ENCODE measurements around the gene SERPINE2.
"Not testable (repeated sequence)": the region's sequence is repeated elsewhere in the genome, so short reads cannot be mapped to it uniquely, and the experiment has no call there.

Gene SERPINE2

DNA sequence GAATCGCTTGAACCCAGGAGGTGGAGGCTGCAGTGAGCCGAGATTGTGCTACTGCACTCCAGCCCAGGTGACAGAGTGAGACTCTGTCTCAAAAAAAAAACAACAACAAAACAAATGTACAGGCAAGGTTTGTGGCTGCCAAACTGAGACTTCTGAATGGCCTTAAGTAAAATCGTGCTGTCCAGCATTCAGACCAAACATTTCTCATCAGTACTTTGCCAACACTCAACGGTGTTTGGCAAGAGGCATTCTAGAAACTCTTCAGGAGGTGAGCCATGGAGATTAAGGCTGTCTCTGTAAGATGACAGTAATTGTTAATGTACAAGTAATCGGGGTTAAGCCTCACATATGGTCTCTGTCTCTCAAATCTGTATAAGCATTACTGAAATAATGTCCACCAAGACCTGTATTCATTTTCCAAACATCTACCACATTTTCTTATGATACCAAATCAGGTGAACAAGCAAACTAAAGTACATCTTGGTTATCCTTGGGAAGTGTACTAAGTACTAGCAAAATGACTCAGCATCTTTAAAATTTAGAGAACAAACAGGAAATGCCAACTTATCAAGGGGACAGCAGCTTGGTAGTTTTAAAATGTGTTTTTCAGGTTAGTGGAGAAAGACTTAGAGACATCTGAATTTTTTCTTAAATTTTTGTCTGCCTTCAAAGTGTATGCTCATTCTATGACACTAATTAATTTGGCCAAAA lies 29.3 kb downstream of the SERPINE2 start:
- DNase-seq, result no peak

DNA sequence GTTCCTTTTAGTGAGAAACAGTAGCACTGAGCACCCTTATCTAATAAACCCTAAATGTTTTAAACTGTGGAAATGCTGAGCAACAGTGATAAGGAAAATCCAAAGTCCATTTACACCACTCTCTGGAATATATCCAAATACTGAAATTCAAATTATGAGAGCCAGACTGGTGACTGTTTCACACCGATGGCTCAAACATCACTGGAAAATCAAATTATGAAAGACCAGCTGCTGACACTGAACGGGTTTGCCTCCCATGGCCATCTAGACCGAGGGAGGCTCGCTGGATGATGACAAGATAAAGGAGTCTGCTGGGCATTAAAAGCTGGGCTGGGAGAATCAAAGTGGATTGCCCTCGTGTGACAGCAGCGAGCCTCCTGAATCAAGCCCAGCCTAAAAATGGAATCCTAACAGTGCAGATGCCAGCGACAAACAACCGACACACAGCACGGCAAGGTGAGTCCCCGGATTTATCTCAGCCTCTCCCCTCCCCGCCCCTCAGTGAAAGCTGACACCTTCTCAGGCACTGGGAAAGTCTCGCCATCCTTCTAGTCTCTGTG lies 30.3 kb downstream of the SERPINE2 start:
- DNase-seq, result no peak

DNA sequence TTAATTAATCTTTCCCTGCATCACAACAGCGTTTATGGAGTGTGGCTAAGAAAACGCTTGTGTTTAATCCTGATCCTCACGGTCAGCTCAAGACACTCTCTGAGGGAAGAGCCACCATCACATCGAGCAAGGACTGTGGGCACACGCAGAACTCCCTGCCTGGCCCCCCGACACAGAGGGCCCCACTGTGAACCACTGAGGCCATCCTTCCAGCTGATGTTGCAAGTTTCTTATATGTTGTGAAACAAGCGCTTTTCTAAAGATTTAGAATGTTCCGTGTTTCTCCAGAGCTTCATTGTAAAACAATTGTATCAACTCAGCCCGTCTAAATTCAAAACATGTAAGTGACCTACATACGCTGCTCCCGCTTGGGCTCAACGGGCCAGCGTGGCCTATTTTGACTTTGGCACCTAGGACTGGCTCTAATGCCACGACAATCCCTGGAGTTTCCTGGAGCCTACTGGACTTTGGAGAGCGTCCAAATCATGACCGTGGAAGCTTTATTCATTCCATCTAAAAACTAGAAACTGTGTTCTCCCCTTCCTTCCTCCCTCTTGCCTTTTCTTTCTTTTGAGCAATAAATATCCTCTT lies 34.9 kb downstream of the SERPINE2 start:
- no peak for DNase-seq

DNA sequence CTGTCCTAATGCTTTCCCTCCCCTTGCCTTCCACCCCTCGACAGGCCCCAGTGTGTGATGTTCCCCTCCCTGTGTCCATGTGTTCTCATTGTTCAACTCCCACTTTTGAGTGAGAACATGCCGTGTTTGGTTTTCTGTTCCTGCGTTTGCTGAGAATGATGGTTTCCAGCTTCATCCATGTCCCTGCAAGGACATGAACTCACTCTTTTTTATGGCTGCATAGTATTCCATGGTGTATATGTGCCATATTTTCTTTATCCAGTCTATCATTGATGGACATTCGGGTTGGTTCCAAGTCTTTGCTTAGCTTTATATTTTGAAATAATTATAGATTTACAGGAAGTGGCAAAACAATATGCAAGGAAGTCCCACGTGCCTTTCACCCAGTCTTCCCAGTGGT lies 38.4 kb downstream of the SERPINE2 start:
- DNase-seq, result not testable (repeated sequence)

DNA sequence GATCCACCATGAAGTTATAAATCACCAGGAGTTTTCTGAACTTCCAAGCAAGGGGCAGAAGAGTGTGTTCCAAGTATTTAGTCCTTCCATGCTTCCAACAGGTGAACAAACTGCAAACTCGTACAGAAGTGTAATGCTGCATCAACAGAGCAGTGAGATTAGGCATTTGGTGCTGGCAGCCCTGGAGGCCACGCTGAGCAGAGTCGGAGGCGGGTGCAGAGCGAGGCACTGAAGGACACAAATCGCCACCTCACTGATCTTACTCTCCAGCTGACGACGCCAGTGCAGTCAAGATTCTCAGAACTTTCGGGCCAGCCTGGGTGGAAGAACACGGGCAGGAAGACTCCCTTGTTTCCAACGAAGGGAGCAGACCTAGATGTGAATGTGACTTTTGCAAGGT lies 39.2 kb downstream of the SERPINE2 start:
- DNase-seq, result no peak

DNA sequence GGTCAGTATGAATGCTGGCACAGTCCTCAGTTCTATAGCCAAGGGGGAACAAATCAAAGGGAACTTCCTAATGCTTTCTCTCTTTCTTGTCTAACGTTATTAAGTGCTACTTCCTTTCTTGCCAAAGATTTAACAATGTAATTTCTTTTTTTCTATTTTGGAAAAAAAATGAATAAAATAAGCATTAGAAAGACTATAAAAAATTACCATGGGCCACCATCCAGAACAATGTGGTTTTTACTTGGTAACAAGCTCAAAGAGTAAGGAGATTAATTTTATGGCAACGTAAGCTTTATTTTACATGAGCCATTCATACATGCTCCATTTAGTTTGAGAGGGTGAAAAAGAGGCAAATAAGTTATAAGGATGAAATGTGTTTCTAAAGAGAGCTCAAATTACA lies 40.1 kb downstream of the SERPINE2 start:
- no peak for DNase-seq

DNA sequence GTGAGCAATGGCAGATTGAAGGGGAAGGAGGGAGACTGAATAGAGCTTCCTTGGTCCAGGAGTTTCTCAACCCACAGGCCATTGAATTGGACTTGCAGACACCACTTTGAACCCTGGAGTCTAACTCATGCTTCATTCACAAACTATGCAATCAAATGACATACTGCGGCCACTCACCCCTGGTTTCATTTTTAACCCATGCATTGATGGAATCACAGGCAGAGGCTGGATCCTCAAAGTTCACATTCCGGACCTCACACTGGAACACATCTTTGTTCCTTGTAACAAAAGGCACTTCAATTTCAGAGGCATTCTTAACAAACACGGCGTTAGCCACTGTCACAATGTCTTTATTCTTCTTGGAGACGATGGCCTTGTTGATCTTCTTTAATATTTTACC lies 41.1 kb downstream of the SERPINE2 start:
- DNase-seq, result no peak

DNA sequence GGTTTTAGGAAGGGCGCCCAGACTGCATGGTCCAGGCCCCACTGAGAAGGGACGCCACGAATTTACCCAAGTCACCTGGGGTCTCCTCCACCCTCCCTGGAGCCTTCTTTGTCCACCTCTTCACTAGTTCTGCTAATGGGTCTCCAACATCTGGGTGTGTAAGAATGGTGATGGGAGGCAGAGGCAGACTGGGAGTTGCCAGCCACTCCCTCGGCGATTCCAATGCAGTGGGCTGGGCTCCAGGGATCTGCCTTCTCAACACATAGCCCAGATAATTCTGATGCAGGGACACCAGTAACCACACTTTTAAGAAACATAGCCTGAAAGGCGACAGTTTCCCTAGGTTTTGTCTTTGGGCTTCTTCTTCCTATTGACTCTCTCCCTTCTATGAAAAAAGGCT lies 42.7 kb downstream of the SERPINE2 start:
- DNase-seq, result no peak

DNA sequence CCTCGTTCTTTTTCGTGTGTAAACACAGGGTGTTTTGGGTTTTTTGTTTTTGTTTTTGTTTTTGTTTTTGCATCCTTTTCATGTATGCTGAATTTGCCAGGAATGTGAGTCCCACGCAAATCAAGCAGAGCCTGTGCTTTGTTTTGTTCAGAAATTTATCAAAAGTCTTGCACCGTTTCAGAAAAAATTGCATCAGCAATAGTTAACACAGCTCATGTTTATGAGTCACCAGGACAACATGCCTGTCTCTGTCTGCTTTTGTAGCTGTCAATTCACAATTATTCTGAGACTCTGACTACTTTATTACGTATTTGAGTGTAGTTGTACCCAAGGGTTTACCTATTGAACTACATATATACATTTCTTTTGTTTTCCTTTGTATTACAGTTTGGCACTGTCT lies 43.5 kb downstream of the SERPINE2 start:
- DNase-seq, result no peak

DNA sequence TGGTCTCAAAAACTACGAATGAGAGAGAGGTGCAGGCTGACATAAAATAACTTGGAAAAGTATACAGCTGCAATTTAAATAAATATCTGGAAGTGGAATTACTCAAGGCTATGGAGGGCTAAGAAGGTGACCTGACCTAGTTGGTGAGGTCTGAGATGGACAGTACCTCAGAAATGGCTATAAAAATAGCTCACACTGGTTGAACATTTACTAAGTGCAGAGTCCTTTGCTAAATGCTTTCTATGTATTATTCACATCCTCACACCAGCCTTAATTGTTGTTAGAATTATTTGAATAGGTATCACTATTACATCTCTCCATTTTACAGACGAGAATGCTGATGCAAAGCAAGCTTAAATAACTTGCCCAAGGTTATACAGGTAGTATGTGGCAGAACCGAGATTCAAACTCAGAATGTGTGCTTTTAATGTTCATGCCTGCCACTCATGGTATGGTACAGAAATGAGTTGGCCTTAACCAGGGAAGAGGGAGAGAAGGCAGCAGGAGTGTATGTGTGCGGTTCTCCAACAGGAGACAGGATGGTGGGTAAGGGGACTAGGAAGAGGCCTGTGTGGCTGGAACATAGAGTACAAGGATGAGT lies 44.4 kb downstream of the SERPINE2 start:
- DNase-seq, result no peak

DNA sequence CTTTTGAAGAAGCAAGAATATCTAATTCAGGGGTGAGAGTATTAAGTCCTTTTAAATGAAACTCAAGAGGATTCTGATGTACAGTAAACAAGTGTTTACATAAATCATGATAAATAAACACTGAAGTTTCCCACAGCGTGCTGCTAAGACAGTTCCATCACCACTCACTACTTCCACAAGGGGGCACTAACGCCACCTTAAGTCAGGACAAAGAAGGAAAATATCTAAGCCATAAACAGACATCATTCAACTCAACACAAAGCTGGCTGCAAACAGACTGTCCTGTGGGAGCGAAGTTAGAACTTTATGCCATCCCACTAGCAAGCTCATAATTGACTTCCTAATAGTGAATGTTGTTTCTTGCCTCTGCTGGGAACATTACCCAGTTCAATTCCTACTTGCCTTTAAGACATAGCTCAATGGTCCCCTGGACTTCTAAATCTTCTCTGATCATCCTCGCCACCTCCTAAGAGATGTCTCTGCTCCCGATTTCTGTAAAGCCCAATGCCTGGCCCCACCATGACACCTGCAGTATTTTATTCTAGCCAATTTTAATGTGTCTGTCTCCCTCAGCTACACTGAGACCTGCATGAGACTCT lies 45.4 kb downstream of the SERPINE2 start:
- peak; percentile 68 for DNase-seq

DNA sequence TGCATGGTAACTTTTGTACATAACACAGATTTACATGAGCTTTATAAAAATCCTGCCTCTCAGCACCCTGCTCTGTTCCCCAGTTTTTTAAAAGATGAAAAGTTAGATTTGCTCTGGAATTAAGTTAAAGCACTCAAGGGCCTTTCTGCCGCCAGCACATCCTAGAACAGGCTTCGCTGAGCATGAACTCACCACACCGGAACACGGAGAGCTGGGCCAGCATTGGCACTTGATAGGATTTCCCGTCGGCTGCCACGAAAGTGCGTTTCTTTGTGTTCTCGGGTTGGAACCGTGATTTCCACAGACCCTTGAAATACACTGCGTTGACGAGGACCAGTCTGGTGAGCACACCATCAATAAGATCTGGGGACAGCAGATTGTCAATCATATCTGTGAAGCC lies 47.5 kb downstream of the SERPINE2 start:
- no peak for DNase-seq

DNA sequence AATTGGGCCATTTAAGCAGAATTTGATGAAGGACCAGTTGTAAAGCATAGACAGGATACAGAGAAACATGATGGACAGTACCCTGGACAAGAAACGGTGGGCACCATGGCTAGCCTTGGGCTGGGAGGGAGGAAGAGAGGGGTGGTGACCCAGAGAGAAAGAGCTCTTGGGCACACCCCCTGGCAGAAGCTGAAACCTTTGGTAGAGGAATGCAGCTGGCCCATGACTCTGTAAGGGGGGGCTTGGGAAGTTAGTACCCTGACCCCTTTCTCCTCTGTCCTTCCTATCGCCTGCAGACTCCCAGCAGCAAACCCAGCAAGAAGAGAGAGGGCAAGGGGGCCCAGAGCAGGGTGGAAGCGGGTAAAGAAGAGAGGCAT lies 49.2 kb downstream of the SERPINE2 start:
- no peak for DNase-seq

DNA sequence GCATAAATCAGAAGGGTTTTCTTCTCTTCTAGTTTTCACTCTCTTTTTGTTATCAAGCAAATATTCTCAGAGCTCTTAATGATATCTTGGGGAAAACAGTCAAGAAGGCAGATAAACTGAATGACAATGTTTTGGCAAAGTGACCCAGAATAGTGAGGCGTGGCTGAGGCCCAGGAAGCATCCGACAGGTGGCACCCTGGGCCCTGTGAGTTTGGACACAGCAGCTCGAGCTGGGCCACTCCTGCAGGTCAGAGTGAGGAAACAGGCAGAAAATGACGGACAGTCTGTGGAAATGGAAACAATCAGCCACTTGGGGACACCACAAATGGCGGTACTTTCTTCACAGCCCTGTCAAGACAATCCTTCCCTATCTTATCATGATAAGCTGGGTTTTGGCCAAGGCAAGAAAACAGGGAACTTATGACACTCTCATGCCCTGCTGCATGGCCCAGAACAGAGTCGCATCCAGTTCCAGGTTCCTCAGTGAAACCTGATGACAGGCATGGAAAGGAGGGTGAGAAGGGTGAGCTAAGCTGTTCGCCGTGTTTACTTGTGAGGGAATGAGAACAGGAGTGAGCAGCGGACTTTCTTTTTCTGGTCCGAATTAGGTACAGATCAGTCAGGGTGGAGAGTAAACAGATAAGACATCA lies 49.8 kb downstream of the SERPINE2 start:
- no peak for DNase-seq

DNA sequence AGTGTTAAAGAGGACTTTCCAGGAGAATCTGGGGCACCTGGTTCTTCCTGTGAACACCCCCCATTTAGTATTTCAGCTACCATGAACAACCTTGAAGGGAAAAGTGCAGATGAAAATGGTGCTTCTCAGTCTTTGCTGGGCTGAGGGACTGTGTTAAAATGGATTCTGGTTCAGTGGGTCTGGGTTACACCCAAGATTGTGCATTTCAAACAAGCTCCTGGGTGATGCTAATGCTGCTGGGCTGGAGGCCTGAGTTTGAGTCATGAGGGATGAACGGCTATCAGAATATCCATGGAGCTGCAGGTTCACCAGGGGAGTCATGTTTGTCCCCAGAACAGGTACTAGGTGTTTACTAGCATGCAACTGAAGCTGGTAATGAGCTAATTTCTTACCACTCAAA lies 57.8 kb downstream of the SERPINE2 start:
- DNase-seq, result no peak

DNA sequence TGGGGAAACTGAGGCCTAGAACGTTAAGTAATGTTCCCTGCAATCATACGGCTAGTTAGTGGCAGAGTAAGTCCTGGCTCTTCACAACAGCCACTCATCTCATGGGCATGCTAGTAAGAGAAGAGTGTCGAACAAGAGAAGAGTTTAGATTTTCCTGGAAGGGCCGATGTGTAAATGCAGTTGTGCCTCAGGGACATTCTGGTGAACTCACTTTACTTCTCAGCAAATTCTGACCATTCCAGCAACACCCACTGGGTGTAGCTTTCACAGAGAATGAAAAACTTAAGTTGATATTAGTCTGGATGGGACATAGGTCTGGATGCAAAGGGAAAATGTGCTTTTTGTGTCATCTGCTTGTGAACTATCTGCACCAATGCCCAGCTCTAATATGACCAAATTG lies 58.3 kb downstream of the SERPINE2 start:
- no peak for DNase-seq

DNA sequence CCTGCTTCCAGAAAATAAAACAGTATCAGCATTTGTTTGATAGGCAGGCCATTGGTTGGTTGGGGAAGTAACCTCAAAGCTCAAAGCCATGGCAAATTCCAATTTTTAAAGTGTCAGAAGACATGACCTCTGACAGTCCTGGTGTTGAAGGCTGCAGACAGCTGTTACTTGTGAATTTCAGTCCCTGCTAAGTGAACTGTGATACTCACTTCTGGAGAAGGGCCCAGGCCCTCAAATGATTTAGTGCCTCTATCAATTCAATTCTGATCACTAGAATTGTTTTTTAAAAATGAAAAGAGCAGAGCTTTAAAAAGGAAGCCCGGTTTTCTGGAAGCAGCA lies 58.7 kb downstream of the SERPINE2 start:
- DNase-seq, result no peak

DNA sequence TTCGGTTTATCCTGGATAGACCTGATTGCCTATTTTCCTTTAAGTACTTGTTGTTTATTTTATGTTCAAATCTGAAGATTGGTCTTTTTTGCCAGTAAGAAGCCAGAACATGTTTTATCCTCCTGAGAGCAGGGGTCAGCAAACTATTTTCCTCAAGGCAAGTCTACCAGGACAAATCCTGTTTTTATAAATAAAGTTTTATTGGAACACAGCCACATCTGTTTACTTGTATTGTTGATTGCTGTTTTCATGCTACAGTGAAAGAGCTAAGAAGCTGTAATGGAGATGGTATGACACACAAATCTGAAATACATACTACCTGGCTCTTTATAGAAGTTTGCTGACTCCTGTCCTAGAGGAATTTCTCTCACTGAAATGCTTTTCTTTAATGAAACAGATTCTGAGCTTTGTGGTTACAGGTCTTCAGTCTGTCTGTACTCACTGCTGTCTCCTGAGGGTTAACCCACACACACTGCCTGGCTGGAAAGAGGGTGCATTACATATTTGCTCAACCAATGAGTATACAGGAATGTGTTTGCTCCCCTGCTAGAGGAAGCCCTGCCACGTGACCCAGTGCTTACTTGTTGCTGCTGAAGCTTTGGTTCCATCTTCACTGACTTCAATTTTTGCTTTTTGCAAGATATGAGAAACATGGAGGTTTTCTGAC lies 59.2 kb downstream of the SERPINE2 start:
- no peak for DNase-seq

DNA sequence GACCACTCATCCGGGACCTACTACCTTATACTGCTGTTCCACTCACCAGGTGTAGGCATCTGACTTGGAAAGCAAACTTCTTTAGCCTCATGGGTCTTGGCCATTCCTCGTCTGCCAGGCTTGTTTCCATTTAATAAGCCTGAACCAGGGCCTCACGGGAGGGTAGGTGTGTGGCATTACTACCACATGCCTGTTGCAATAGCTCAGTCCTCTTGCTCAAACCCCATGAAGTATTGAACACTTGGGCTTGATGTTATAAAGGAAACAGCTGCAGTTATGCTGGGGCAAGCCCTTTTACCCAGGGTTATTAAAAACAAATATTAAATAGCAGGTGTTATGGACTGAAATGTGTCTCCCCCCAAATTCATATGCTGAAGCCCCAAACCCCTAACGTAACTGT lies 60.6 kb downstream of the SERPINE2 start:
- DNase-seq, result no peak

DNA sequence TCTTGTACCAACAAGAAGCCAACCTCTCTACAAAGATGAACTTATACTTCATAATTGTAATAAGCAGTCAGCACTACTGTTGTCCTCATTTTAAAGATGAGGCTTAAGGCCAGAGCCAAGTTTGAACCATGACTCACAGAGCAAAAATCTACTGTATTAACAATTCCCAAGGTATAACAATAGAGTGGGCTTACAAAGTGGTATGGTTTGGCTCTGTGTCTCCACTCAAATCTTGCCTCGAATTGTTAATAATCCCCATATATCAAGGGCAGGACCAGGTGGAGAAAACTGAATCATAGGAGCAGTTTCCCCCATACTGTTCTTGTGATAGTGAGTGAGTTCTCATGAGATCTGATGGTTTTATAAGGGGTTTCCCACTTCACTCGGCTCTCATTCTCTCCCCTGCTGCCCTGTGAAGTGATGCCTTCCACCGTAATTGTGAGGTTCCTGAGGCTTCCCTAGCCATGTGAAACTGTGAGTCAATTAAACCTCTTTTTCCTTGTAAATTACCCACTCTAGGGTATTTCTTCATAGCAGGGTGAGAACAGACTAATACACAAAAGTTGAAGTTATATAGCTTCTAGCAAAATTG lies 62.4 kb downstream of the SERPINE2 start:
- no peak for DNase-seq

DNA sequence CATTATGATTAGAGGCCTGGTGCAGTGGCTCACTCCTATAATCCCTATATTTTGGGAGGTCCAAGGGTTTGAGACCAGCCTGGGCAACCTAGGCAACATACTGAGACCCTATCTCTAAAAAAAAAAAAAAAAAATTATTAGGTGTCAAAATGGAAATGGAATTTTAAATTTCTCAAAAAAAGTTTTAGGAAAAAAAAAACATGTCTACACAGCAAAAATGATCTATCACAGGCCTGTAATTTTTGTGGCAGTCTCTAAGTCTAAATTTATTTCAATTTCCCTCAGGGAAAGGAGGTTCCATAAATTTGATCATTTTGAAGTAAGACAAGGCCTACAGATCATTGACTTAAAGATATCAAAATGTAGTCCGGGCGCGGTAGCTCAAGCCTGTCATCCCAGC lies 65.5 kb downstream of the SERPINE2 start:
- DNase-seq, result no peak

DNA sequence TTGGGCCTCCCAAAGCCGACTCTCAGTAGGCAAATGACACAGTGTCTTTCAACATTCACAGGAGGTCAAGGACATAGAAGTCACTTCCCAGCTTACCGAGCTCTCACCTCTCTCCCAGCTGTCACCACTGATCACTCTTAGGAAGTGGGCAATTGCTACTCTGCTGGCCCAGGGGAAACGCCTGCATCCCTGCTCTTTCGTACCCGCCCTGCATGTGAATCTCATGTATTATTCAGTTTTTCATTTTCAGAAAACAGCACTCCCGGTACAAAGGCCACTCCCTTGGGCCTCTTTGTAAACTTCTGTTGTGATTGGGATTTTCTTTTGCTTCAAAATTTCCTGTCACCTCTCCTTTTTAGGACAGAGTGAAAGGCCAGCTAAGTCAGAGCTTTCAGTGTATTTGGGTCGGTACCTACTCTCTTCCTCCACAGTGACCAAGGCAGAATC lies 66.4 kb downstream of the SERPINE2 start:
- DNase-seq, result no peak

DNA sequence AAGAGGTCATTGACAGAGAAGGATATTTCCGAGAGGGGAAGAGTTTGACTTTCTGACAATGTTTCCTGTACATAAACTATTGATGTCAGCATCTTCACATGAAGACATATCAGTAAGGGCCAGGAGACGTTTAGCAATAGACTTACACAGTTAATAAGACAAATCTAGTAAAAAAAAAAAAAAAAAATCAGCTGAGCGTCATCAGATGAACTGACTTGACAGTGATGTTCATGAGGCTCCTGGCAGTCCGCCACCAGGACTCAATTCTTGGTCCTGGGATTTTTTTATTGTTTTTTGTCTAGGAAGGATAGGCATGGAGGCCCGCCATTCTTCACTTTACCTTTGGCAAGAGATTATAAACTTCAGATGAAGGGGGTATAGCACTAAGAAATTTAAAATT lies 67.4 kb downstream of the SERPINE2 start:
- DNase-seq, result no peak
